SJCRH30 (cell line): ENCODE results near the gene PUM1. TPM values are rescaled to one million over a fixed set of nuclear protein-coding genes. Genes with fewer than 3 reads are reported as not detected.

Source experiments
- DNase-seq, 2 experiments: peaks; one replicate each; pipeline ENCODE4 v3.0.0-alpha.2; 2015 to 2020
- H3K27ac ChIP-seq: fragments of 250-450 bp; sonication (Bioruptor Pico); 2 replicates; pipeline ENCODE4 v1.5.1; 2020; ENCODE audit warnings: mild to moderate bottlenecking, moderate library complexity
- H3K27me3 ChIP-seq: fragments of 250-450 bp; sonication (Bioruptor Pico); 2 replicates; pipeline ENCODE4 v1.5.1; 2020; ENCODE audit warnings: mild to moderate bottlenecking, moderate library complexity
- H3K36me3 ChIP-seq: fragments of 250-450 bp; sonication (Bioruptor Pico); 2 replicates; pipeline ENCODE4 v1.5.1; 2020; ENCODE audit warnings: mild to moderate bottlenecking, moderate library complexity
- H3K4me1 ChIP-seq: fragments of 250-450 bp; sonication (Bioruptor Pico); 2 replicates; pipeline ENCODE4 v1.5.1; 2020; ENCODE audit warnings: mild to moderate bottlenecking, moderate library complexity
- H3K4me3 ChIP-seq: fragments of 250-450 bp; sonication (Bioruptor Pico); 2 replicates; pipeline ENCODE4 v1.5.1; 2020; ENCODE audit warnings: mild to moderate bottlenecking, moderate library complexity
- H3K9me3 ChIP-seq: fragments of 250-450 bp; sonication (Bioruptor Pico); replicated peaks from 2 replicates; pipeline ENCODE4 v1.5.1; 2020; ENCODE audit warnings: mild to moderate bottlenecking, moderate library complexity
- total RNA-seq: library from RNA; depleted of rRNA; stranded (reverse); fragments of >200 nt; shearing (Covaris generic); gene quantifications from 2 replicates; pipeline ENCODE4 v1.2.3, GENCODE V29; 2014

Gene PUM1
- total RNA-seq, 1 experiment from 2014 or later = 99.1 TPM

- no peaks in the 10 kb centered on the region for H3K9me3 ChIP-seq
- H3K4me1 ChIP-seq = peaks cover 30% of the 10 kb centered on the region
- DNase-seq = no peak
- no peaks in the 10 kb centered on the region for H3K27me3 ChIP-seq
- H3K27ac ChIP-seq = no peak overlapping the region
- no peaks in the 10 kb centered on the region for H3K36me3 ChIP-seq
- H3K4me3 ChIP-seq = no peak overlapping the region
These were observed 150.6 kb downstream of the PUM1 start for GRCh38 chr1:30914931-30915330.

- H3K4me1 ChIP-seq = peaks cover 30% of the 10 kb centered on the region
- H3K27me3 ChIP-seq = no peaks in the 10 kb centered on the region
- no peaks in the 10 kb centered on the region for H3K36me3 ChIP-seq
- no peak for DNase-seq
- no peak overlapping the region for H3K27ac ChIP-seq
- no peaks in the 10 kb centered on the region for H3K9me3 ChIP-seq
- no peak overlapping the region for H3K4me3 ChIP-seq
These were observed 151.0 kb downstream of the PUM1 start for GRCh38 chr1:30914587-30914922.

- Histone ChIP-seq H3K27me3 (no peaks in the 10 kb centered on the region), H3K4me3 (no peak overlapping the region), H3K36me3 (no peaks in the 10 kb centered on the region), H3K4me1 (peaks cover 24% of the 10 kb centered on the region), H3K9me3 (no peaks in the 10 kb centered on the region), H3K27ac (no peak overlapping the region)
- DNase-seq = no peak
These were observed 152.4 kb downstream of the PUM1 start for GRCh38 chr1:30912913-30913652.

DNA sequence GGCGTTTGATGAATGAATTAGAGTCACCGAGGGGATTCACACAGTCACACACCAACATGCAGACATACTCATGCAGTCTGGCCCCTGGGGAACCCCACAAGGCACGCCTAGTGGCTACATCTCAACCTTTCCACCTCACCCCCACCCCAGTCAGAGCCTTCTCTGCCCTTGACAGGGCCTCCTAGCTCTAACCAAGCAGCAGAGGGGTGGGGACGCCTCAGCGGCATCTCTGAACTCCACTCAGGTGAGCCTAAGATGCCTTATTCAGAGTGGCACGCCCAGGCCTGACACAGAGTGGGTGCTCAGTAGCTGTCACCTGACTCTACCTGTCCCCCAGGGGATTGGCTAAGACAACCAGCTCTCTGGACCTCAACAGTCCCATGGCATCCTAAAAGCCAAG is 153.3 kb downstream of the PUM1 start:
- no peaks in the 10 kb centered on the region for H3K9me3 ChIP-seq
- H3K4me3 ChIP-seq = no peak overlapping the region
- peak in 1 of 2 experiments; percentile 3 for DNase-seq
- H3K27me3 ChIP-seq = no peaks in the 10 kb centered on the region
- no peak overlapping the region for H3K27ac ChIP-seq
- peaks cover 24% of the 10 kb centered on the region for H3K4me1 ChIP-seq
- no peaks in the 10 kb centered on the region for H3K36me3 ChIP-seq

DNA sequence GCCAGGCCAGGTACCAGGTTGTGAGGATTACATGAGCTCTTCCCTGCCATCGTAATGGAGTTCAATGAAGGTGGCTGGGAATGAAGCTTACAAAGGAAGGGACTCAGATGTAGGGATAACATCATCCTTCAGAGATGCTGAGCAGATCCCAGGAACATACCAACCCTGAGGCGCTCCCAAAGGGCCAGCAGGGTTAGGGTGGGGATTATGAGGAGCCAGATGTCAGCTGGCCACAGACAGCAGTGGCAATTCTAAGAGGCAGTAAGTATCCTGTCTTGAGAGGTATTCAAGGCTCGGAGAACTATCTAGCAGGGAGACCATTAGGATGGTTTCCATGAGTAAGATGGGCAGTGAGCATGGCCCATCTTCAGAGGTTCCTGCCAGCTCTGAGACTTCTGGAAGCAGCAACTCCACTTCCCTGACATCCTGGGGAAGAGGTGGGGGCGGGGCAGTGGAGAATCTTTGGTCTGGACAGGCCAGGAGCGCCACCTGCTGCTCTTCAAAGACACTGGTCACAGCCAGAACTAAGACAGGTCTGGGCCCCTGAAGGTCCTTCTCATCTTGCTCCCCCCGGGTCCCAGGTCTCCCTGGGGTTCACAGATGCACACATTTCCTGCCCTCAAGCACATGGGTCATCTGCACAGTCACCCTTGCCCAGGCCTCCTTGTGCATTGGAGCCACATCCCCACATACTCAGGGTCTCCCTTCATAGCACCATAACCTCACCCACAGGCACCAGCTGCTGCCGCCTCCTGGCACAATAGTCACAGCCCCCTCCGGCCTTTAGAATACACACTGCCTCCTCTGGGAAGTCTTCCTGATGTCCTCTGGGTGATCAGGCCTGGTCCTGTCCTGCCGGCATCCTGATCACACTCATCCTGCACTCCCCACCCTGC is 154.2 kb downstream of the PUM1 start:
- peaks cover 24% of the 10 kb centered on the region for H3K4me1 ChIP-seq
- H3K27ac ChIP-seq = peak overlapping the region; percentile 81
- peak; percentile 93 to 98 for DNase-seq
- no peaks in the 10 kb centered on the region for H3K9me3 ChIP-seq
- no peaks in the 10 kb centered on the region for H3K36me3 ChIP-seq
- no peaks in the 10 kb centered on the region for H3K27me3 ChIP-seq
- H3K4me3 ChIP-seq = no peak overlapping the region

DNA sequence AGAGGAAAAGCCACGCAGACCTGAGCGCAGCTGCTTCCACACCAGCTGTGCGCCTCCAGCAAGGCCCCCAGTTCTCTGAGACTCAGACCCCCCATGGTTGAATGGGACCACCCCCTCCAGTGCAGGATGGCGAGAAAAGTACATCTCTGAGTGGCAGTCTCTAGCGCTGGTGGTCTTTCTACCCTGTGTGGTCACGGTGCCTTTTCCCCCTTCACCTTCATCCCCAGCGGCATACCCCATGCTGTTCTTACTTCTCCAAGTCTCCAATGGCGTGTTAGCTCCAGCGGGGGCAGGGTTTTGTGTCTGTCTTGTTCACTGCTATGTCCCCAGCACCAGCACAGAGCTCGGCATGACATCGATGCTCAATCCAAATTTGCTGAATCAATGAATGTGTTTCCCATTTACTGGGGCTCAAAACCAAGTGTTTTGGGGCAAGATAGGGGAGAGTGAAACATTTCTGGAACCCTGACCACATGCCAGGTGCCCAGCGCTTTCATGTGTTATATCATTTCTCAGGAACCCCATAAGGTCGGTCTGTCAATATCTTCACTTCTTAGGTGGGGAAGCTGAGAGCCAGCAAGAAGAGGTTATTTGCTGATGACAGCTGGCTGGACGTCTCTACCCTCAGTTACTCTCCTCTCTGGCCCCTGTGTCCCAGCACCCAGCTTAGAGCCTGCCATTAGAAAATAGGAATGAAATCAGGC is 156.0 kb downstream of the PUM1 start:
- H3K27ac ChIP-seq = peak overlapping the region; percentile 81
- peak; percentile 82 to 89 for DNase-seq
- H3K27me3 ChIP-seq = no peaks in the 10 kb centered on the region
- H3K36me3 ChIP-seq = no peaks in the 10 kb centered on the region
- H3K4me3 ChIP-seq = peak overlapping the region; percentile 64
- H3K9me3 ChIP-seq = no peaks in the 10 kb centered on the region
- H3K4me1 ChIP-seq = peaks cover 26% of the 10 kb centered on the region

- Histone ChIP-seq H3K27me3 (no peaks in the 10 kb centered on the region), H3K36me3 (0 out of 2 replicates have a peak, but pooled peaks cover 1% of the 10 kb centered on the region), H3K9me3 (no peaks in the 10 kb centered on the region), H3K4me3 (peak within 1 kb of the TSS; percentile 82), H3K4me1 (peaks cover 26% of the 10 kb centered on the region), H3K27ac (peak within 1 kb of the TSS; percentile 81)
- DNase-seq = peak; percentile 41 to 56
These were observed 156.7 kb downstream of the PUM1 start, which contains the start of gene SDC3 for GRCh38 chr1:30908696-30909364. Gene SDC3 (minus strand): TSS chr1:30908758. CDS start chr1:30908586, 172 bp downstream.

DNA sequence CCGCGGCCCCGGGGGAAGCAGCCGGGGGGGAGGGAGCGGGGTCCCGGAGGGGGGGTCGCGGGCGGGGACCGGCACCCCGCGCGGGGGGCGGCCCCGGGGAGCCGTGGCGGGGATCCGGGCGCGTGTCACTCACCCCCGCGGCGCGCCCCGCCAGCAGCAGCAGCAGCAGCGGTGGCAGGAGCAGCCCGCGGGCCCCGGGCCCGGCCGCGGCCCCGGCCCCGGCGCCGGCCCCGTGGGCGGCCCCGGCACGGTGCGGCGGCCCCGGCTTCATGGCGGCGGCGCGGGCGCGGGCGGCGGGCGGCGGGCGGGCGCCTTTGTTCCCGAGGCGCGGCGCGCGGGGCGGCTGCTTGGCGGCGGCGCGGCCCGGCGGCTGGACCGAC is 157.2 kb downstream of the PUM1 start:
- H3K27me3 ChIP-seq = no peaks in the 10 kb centered on the region
- H3K4me1 ChIP-seq = peaks cover 30% of the 10 kb centered on the region
- H3K9me3 ChIP-seq = no peaks in the 10 kb centered on the region
- peak overlapping the region; percentile 82 for H3K4me3 ChIP-seq
- no peak overlapping the region for H3K27ac ChIP-seq
- DNase-seq = no peak
- 0 out of 2 replicates have a peak, but pooled peaks cover 3% of the 10 kb centered on the region for H3K36me3 ChIP-seq

DNA sequence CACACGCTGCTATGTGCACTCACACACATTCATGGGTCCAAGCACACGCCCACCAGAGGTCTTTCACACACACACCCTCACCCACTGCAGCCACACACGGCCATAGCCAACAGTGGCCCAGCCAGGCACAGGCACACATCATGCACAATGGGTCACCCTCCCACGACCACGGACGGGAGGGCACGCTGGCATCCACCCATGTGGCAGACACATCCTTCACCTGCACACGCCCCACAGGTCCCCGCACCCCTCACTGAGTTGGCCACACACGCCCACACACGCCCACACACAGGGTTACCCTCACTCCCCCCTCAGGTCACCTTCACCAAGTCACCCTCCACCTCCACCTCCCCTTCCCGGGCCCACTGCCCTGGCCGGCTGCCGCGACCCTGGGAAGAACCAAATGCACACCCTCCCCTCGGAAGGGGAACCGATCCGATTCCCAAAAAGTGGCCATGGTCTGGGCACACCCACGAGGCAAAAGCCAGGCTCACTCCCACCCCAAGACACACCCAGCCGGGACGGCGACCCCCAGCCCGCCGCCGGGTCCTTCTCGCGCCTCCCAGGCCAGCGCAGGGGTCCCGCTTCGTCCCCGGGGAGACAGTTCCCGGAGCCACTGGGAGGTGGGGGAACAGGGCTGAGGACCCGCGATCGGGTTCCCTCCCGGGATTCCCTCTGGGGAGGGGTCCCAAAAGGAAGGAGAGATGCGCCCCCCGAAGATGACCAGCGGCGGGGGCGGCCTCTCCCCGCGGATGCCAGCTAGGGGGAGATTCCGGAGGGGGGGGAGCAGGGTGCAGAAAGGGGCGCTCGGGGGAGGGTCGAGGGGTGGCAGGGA is 157.8 kb downstream of the PUM1 start:
- Histone ChIP-seq H3K27me3 (no peaks in the 10 kb centered on the region), H3K36me3 (0 out of 2 replicates have a peak, but pooled peaks cover 3% of the 10 kb centered on the region), H3K4me1 (peaks cover 34% of the 10 kb centered on the region), H3K9me3 (no peaks in the 10 kb centered on the region), H3K4me3 (peak overlapping the region; percentile 82), H3K27ac (peak overlapping the region; percentile 46; the same call in 1 of the 2 replicates)
- DNase-seq = peak; percentile 15 to 26

DNA sequence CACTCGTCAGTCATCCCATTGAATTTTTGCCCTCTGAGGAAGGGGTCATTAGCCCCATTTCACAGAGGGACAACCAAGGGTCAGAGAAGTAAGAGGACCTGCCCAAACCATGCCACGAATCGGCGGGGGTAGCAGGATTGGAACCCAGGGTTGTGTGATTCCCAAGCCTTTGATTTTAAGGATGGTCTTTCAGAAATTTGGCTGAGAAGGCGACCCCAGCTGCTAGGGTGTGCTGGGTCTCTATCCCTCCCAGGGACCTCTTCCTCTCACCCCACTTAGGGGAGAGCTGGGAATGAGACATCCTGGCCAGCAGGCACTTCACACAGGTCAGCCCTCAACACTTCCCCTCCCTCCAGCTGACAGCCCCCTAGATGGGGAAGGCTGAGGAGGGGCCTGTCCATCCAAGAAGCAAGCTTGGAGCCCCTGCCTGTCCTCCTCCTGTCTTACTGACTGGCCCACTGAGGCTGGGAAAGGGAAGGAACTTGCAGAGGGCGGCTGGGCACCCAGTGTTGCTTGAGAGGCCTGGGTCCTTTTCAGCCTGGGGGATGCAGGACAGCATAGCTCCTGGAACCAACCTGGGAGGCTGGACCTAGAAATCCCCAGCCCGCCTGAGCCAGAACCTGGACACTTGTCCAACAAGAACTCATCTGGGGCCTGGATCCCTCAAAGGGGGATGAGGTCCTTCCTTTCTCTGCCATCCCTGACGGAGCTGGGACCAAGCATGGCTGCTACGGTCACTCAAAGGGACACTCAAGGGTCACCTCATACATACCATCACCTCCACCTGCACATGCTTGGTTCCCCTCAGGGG is 158.7 kb downstream of the PUM1 start:
- peak overlapping the region; percentile 82 for H3K4me3 ChIP-seq
- peak in 1 of 2 experiments; percentile 12 for DNase-seq

DNA sequence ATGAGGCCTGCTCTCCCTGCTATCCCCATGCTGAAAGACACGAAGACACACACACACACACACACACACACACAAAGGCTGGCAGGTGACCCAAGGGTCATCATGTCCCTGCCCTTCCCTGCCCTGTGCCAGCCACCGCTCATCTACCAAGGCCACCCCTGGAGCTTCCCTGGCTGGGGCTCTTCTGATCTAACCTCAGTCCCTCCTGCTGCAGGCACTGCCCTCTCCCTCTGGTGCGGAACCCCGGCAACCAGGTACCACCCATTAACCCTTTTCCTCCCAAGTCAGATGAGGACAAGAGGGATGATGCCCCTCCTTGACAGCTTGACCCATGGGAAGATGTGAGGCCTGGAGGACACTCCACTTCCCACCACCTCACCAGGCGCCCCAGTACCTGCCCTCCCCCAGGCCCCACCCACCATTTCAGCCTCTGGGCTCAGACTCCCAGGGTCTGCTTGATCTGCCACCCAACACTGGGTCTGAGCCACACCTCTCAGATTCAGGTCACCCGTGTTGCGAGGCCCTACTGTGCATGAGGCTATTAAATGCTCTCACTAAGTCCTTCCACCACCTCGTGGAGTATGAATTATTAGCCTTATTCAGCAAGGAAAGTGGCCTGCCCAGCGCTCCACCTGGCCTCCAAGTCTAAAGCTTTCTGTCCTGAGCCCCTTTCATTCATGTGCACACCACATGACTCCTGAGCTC is 159.4 kb downstream of the PUM1 start:
- no peak overlapping the region for H3K4me3 ChIP-seq
- H3K4me1 ChIP-seq = peaks cover 30% of the 10 kb centered on the region
- no peaks in the 10 kb centered on the region for H3K9me3 ChIP-seq
- no peaks in the 10 kb centered on the region for H3K27me3 ChIP-seq
- H3K27ac ChIP-seq = no peak overlapping the region
- DNase-seq = no peak
- H3K36me3 ChIP-seq = 0 out of 2 replicates have a peak, but pooled peaks cover 3% of the 10 kb centered on the region

More for the DNA sequence above, 158.7 kb downstream of the PUM1 start:
- Histone ChIP-seq H3K4me1 (peaks cover 35% of the 10 kb centered on the region), H3K27ac (no peak overlapping the region), H3K9me3 (no peaks in the 10 kb centered on the region), H3K27me3 (no peaks in the 10 kb centered on the region), H3K36me3 (0 out of 2 replicates have a peak, but pooled peaks cover 3% of the 10 kb centered on the region)

- Histone ChIP-seq H3K4me1 (peaks cover 24% of the 10 kb centered on the region), H3K4me3 (no peak overlapping the region), H3K9me3 (no peaks in the 10 kb centered on the region), H3K36me3 (0 out of 2 replicates have a peak, but pooled peaks cover 3% of the 10 kb centered on the region), H3K27me3 (no peaks in the 10 kb centered on the region), H3K27ac (no peak overlapping the region)
- DNase-seq = no peak
These were observed 160.1 kb downstream of the PUM1 start for GRCh38 chr1:30905403-30905802.
